HG03196 (cell line): Measurements from ENCODE around the gene CCM2.
"Not testable (repeated sequence)": the region's sequence is repeated elsewhere in the genome, so short reads cannot be mapped to it uniquely, and the experiment has no call there.

ENCODE experiments used
- ATAC-seq: cut with Tn5 transposase; IDR thresholded peaks from one replicate; pipeline ENCODE4 v1.9.1; 2021; ENCODE audit not compliant: unreplicated experiment

Gene CCM2

DNA sequence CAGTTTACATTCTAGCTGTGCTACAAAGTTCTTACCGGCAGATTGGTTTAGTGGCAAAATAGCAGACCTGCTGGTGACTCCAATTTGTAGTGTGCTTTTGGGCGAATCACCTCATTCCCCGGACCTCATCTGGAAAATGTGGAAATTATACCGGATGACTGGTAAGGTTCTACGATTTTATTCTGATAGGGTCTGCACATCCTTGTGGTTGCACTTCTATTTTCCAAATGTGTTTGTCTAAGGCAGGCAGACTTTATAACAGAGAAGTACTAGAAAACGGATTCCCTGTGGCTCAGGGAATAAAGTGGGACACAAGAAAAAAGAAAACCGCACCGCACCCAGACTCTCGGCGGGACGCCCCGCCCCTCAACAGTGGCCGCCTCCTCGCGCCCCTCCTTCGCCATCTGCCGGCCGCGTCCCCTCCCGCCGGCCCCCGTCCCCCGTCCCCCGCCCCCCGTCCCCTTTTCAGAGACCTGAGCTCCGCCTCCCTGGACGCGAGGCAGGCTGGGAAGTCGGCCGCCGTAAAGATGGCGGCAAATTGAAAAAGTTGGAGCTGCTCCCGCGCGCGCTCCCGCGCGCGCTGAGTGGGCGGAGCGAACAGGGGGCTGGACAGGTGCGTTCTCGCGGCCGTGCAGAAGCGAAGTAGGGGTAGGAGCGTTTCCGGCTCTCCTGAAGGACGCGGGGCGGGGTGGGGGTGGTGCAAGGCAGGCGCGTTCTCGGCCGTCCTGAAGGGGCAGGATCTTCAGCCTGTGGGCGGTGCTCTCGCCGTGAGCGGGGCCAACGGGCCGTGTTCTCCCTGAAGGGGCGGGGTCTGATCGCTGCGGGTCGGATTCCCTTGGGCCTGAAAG is 532 bp upstream of the CCM2 start:
- peak; percentile 69 for ATAC-seq

DNA sequence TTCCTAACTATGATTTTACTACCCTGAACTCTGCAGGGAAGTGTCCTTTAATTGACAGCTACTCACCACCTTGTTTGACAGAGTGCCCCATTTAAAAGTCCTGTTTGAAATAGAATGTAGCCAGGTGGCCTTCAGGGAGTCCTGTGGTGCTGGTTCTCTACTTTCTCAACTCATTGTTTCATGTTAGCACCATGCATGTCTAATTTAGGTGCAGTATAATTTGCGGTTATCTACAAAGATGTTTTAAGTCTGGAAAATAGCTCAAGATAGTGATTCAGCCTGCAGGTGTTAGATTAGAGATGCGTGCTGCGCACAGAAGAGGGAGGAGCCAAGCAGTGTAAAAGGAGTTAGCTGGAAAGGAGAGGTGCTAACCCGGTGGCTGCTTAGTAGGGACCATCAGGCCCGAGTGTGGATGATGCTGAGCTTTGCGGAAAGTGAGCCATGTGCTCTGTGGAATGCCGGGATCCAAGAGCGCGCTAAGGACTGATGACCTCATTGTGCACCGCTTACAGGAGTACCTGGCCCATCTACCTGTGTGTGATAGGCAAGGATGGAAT is 1.2 kb downstream of the CCM2 start:
- peak; percentile 18 for ATAC-seq

DNA sequence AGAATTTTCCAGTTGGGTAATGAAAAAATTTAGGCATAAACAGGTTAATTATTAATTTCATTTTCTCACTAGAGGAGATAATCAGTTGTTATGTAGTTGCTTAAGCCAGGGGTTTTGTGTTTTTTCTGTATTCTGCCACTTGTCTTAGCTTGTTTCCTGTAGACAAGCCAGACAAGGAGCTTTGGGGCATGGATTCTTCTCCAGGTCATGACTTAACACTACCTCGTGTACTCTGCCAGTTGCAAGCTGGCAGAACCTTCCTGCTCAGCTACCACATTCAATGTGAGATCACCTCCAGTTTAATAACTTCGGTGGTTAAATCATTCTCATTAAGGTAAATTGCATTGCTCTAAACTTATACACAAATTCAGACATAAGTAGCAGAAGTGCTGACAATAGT is 1.8 kb downstream of the CCM2 start:
- no peak for ATAC-seq

DNA sequence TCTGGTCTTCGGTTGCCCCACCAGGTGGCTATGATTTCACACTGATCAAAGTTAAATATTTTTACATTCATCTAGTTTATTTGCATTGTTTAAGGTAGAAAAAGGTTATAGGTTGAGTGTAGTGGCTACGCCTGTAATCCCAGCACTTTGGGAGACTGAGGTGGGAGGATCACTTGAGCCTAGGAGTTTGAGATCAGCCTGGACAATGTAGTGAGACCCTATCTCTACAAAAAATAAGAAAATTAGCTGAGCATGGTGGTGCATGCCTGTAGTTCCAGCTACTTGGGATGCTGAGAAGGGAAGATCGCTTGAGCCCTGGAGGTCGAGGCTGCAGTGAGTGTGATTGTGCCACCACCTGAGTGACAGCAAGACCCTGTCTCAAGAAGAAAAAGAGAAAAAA is 3.8 kb downstream of the CCM2 start:
- ATAC-seq: no peak

DNA sequence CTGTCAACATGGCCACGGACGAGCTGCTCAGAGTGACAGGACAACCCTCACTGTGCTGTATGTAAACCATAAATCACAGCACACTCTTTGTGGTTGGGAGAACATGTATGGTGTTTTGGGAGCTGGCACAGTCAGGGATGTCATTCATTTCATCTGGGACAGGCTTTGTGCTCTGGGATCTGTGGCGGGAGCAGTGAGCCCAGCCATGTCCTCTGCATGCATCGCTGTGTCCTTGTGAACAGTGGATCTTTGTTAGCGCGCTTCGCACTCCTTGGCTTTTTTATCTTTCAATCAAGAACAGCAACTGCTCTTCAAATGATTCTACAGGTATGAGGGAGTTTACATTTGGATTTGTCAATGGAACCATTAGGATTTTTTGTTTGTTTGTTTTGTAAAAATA is 7.1 kb downstream of the CCM2 start:
- ATAC-seq: no peak

DNA sequence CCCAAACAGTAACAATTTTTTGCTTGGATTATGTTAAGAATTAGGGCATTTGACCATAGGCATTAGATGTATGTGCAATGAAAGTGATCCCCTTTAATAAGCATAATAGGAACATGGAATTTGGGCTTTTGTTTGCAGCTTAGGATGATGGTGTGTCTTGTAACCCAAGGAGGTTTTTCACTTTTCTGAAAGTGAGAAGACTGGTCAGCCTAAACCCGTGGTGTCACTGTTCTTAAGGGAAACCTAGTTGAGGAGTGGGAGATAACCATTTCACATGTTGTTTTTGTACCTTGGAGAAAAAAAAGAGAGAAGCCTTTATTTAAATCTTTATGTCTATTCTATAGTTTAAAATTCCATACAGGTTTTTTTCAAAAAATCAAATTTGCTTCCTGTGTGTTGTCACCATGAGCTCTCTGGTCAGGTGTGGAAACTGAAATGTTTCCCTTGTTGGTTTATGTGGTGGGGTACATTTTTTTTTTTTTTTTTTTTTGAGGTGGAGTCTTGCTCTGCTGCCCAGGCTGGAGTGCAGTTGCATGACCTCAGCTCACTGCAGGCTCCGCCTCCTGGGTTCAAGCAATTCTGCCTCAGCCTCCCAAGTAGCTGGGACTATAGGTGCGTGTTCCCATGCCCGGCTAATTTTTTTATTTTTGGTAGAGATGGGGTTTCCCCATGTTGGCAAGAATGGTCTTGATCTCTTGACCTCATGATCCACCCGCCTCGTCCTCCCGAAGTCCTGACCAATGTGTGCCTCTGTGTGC is 7.7 kb downstream of the CCM2 start:
- ATAC-seq: peak; percentile 71

DNA sequence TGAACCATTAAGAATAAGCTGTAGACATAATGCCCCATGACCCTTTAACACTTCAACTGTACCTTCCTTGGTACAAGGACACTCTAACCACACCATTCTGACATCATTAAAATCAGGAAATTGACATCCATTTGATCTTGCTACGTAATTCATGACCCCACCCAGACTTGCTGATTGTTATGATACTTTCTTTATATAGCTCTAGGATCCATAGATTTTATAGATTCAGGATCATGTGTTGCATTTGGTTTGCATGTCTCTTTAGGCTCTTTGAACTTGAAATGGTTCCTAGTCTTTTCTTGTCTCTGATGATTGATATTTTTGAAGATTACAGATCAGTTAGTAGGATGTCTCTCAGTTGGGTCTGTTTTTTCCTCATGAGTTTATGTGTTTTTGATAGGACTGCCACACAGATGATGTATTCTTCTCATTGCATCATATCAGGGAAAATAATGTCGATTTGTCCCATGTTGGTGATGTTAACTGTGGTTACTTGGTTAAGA is 13.5 kb downstream of the CCM2 start:
- no peak for ATAC-seq

DNA sequence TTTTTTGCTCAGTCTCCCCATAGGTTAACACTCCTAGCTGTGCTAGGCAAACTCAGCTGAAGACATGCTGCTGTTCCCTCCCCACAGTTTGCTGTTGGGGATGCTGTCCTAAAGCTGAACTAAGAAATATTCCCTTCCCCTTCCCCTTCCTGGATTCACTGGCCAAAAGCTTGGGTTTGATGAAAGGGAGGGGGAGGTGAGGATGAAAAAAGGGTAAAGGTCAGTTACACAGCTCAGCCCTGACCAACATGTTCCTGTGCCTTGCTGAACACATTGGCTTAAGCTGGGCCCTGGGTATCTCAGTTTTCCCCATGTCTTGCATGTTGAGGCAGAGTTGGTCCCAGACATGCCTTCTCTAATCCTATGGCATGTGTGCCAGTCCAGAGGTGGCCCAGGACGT is 15.3 kb downstream of the CCM2 start:
- ATAC-seq: no peak

DNA sequence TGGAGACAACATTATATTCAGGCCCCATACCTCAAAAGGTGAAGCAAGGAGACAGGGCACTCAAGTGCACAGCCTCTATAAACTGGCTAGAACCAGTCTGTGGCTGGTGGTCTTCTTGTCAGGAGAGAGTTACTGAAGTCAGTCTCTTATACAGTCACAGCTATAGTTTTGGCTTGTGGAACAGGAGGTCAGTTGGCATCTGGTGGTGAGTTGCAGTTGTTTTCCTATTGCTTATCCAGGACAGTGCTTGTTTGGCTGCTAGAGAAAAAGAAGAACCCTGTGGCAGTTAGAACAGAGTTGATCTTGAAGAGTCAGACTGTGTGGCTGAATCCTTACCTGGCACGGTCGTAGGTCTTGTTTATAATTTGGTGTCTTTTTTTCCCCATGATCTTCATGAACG is 17.3 kb downstream of the CCM2 start:
- no peak for ATAC-seq

DNA sequence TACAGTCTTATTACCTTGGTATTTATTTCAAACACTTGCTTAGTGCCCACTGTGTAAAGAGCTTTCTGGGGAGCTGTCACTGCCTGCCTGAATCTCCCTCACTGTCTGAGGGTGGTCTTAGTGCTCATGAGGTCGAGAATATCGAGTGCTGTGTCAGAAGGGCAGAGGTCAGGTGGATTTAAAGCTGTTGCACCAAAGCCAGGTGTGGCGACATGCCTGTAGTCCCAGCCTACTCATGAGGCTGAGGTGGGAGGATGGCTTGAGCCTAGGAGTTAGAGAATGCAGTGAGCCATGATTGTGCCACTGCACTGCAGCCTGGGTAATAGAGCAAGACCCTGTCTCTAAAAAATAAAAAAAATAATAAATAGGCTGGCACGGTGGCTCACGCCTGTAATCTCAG is 20.9 kb downstream of the CCM2 start:
- no peak for ATAC-seq

DNA sequence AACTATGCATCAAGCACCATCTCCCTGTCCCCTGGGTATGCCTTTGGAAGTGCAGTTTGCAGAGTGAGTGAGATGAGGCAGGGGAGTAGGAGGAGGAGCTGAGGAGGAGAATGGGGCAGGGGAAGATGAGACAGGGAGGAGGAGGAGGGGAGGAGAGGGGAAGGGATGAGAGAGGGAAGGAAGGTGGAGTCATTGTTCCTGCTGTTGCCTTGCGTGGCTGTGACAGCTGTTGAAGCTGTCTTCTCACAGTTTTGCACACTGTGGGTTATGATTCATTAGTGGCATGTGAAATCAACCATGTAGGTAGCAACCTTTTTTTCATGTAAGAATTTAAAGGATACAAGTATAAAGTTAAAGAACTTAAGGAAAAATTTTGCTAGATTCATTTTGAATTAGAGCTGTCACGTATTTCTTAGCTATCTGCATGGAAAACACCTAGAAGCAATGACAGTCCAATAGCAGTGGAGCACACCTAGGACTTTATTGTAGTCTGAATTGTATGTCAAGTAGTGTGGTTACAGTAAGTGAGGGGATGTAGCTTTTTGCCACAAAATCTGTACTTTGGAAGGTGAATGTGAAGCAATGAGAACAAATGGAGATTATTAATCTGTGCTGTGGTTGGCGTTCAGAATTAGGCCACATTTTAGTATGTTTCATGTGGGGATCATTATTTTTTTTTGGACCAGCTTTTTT is 21.7 kb downstream of the CCM2 start:
- peak; percentile 65 for ATAC-seq

DNA sequence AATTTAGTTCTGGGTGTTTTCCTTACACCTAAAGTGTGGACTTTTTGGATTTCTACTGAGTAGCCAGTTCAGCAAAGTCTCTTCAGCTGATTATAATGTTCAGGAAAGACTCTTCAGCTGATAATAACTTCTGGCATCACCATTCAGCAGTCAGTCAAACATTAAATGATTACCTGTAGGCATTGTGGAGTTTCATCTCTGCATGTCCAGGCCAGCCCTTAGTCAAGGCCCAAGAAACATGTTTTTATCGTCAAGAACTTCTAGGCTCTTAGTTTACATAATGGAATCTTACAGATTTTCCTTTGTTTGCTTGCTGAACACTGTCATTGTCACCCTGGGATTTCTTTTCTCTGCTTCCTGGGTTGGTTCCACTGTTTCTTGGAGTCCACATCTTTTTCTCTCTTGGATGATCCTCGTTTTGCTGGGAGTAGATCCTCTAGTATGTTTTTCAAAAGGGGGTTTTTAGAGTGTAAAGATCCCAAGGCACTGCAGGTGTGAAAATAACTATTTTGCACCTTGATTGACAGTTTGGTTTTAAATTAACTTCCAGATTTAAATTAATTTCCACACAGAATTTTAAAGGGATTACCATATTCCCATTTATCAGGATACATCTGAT is 24.2 kb downstream of the CCM2 start:
- ATAC-seq: no peak

DNA sequence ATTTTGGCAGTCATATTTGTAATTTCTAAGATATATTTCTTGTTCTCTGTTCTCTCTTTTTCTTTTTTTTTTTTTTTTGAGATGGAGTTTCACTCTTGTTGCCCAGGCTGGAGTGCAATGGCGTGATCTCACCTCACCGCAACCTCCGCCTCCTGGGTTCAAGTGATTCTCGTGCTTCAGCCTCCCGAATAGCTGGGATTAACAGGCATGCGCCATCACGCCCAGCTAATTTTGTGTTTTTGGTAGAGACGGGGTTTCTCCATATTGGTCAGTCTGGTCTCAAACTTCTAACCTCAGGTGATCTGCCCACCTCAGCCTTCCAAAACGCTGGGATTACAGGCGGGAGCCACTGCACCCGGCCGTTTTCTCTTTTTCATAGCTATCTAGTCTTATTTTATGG is 25.5 kb downstream of the CCM2 start:
- ATAC-seq: not testable (repeated sequence)

DNA sequence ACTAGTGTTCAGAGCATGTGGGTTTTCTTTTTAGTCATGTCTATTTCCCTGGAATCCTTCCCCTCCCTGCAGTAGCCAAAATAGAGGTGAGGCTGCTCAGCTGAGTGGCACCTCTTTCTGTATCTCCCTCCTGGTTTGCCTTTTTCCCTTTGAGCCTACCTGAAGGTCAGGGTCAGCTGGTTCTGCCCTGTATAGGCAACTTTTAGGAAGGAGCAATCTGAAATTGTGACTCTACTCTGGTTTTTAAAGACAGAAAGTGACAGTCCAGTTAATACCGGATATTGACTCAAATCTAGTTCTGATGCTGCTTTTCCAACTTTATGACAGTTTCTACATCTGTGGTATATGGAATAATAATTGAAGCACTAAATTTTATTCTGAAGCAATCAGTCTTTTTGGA is 26.0 kb downstream of the CCM2 start:
- ATAC-seq: no peak

DNA sequence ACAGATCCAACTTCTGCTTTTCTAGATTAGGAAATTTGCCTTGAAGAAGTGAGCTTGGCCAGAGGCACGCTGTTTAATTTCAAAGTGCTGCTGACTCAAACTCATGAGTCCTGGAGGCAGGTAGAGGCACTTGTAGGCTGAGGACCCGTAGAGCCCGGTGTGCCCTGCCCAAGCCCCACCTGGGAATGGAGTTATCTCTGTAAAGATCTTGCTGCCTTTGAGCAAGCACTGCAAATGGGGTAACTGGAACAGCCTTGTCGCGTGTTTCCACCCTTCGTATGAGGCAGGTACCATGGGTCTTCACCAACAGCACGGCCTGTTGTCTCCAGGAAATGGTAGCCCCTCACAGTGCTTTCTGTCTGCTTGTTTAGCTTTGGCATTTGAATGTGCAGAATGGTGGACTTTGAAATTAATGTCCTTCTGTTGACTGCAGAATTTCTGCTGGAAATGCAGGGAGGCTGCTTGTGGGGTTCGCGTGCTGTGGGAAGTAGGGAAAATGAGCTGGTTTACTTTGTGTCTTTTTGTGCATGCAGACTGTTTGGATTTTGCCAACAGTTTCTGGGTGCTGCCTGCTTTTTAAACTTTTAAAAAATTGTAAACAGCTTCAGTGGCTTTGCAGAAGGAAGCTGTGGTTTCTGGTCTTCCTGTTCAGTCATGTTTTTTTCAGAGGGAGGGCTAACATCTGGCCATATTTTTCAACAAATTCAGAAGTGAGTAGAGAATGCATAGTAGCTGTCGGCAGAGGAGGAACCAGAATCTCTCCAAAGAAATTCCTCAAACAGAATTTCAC is 27.2 kb downstream of the CCM2 start:
- peak; percentile 38 for ATAC-seq

DNA sequence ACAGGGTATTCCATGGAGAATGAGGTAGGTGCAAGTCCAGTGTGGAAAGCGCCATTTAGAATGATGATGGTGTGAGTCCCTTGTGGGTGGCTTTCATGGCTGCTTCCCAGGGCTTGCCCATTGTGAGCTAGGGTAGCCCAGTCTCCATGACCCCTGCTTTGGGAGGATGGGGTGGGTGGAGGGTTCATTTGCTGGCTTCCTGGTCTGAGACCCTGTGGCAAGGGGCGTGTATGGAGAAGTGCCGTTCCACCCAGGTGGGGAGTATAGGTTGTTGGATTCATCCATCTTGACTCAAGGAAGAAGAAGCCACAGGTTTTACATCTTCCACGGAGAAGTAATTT is 27.7 kb downstream of the CCM2 start:
- ATAC-seq: peak; percentile 19

DNA sequence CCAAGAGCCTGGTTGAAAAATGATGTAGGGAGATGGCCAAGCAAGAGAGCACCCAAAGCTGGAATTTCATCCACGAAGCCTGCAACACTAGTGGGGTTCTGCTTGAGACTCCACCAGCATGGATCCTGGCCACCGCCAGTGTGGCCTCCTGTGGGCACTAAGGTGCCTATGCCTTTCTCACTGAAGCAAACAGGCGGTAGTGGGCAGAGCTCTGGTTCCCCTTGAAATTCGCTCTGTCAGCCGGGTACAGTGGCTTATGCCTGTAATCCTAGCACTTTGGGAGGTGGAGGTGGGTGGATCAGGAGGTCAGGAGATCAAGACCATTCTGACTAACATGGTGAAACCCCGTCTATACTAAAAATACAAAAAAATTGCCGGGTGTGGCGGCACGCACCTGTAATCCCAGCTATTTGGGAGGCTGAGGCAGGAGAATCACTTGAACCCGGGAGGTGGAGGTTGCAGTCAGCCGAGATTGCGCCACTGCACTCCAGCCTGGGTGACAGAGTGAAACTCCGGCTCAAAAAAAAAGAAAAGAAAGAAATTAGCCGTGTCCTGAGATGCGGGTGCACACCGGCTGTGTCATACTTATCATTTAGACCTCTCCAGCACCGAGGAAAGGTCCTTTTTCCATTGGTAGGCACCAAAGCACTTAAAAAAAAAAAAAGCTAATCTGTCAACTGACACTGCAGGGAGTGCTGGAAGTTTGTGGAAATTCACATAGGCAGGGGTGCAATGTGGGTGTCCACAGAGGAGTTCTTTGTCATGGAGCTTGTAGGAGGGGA is 28.3 kb downstream of the CCM2 start:
- no peak for ATAC-seq

DNA sequence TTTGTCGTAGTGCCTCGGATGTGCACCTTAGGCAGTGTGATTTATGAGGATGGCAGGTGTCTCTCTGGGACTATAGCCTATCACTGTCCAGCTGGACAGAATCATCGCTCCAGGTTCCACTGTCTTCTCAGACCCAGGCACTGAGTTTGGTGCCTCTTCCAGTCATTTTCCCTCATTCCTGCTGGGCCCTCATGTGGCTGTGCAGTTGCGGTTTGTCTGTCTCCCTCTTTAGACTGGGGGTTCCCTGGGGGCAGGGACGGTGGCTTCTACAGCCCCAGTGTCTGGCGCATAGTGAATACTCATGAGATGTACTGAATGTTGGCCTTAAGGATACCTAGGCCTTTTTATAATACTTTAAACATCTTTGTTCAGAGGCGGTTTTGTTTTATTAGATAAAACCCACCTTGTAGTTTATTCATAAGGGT is 28.9 kb downstream of the CCM2 start:
- no peak for ATAC-seq

DNA sequence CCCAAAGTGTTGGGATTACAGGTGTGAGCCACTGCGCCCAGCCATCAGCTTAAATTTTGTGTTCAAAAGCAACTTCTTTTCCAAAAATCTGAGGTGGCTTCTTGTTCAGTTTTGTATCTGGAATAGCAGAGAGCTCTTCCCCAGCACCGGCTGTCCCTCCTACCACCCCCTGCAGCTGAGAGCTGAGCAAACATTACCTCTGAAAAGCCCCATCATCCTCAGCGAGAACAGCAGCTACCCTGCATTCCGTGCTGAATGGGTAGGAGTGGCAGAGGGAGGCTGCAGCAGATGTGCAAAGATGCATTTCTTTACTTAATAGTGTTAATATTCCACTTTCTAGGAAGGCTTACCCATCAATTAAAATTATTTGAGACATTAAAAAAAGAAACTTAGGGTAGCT is 31.8 kb downstream of the CCM2 start:
- ATAC-seq: no peak
